Caco-2 (cell line): ENCODE results near the gene RIPOR1. TPM values are rescaled to one million over a fixed set of nuclear protein-coding genes. Genes with fewer than 3 reads are reported as not detected.
A peak's percentile ranks its signal among the peaks of the same experiment; 100 is the strongest.

ENCODE experiments used
- BruUV-seq: library from RNA; stranded (reverse); fragments of 400-500 nt; replicated peaks from 2 replicates; lab custom pipeline; 2021; lab: Mats Ljungman, UMichigan
- CTCF ChIA-PET: fragments of 300-600 bp; sonication (Branson Sonifier 250); formaldehyde crosslinking; loops from one replicate; lab custom pipeline; 2022; ENCODE audit warnings: antibody characterized with exemption; lab: Charles Lee
- POLR2A ChIA-PET: fragments of 300-600 bp; sonication (Branson Sonifier 250); formaldehyde crosslinking; loops from one replicate; lab custom pipeline; 2022; ENCODE audit warnings: antibody characterized with exemption; lab: Charles Lee
- DNase-seq, 2 experiments: peaks; one replicate each; pipeline versions ENCODE4 v3.0.0 to v3.0.0-alpha.2; 2020 to 2022
- H3K27me3 ChIP-seq: replicated peaks from 2 replicates; pipeline ENCODE4 v1.6.0; 2011; ENCODE audit warnings: low read length; ENCODE audit not compliant: control insufficient read depth, insufficient read depth
- H3K36me3 ChIP-seq: 2 replicates; pipeline ENCODE4 v1.5.1; 2011; ENCODE audit warnings: low read length; ENCODE audit not compliant: control insufficient read depth, insufficient read depth
- H3K4me1 ChIP-seq: fragments of 250-450 bp; sonication (Bioruptor Pico); 2 replicates; pipeline ENCODE4 v1.5.1; 2020; ENCODE audit warnings: mild to moderate bottlenecking
- H3K4me3 ChIP-seq: 2 replicates; pipeline ENCODE4 v1.5.1; 2011; ENCODE audit warnings: low read depth, mild to moderate bottlenecking, control low read depth, low read length
- H3K9me3 ChIP-seq: fragments of 250-450 bp; sonication (Bioruptor Pico); 2 replicates; pipeline ENCODE4 v1.5.1; 2020; ENCODE audit warnings: mild to moderate bottlenecking, moderate library complexity
- H3K27ac Mint-ChIP-seq: one replicate; pipeline ENCODE4 v1.8.0; 2022; ENCODE audit warnings: mixed read lengths; ENCODE audit not compliant: unreplicated experiment
- H3K27me3 Mint-ChIP-seq: one replicate; pipeline ENCODE4 v1.8.0; 2022; ENCODE audit warnings: mixed read lengths; ENCODE audit not compliant: insufficient read depth, unreplicated experiment
- H3K36me3 Mint-ChIP-seq: one replicate; pipeline ENCODE4 v1.8.0; 2022; ENCODE audit warnings: mild to moderate bottlenecking, mixed read lengths; ENCODE audit not compliant: insufficient read depth, unreplicated experiment
- H3K4me1 Mint-ChIP-seq: one replicate; pipeline ENCODE4 v1.8.0; 2022; ENCODE audit warnings: low read depth, mixed read lengths; ENCODE audit not compliant: unreplicated experiment
- H3K4me3 Mint-ChIP-seq: one replicate; pipeline ENCODE4 v1.8.0; 2022; ENCODE audit warnings: mild to moderate bottlenecking, moderate library complexity, mixed read lengths; ENCODE audit not compliant: unreplicated experiment
- H3K9me3 Mint-ChIP-seq: one replicate; pipeline ENCODE4 v1.8.0; 2022; ENCODE audit warnings: mixed read lengths; ENCODE audit not compliant: unreplicated experiment
- CTCF ChIP-seq, 2 experiments: fragments of 200-600 bp in 1 of 2; IDR thresholded peaks; 1 replicate in 1 of 2; 2 replicates in 1 of 2; pipeline versions ENCODE4 v1.5.1 to v1.8.0; 2011 to 2022; ENCODE audit warnings: antibody characterized with exemption in 1 of 2, control low read depth in 1 of 2, inconsistent platforms in 1 of 2, low read depth in 1 of 2, low read length in 1 of 2, mild to moderate bottlenecking in 1 of 2, moderate library complexity in 1 of 2; ENCODE audit not compliant: insufficient read depth in 1 of 2, severe bottlenecking in 1 of 2, unreplicated experiment in 1 of 2
- intact Hi-C: fragments of 100-400 bp; cut with micrococcal nuclease; formaldehyde crosslinking; loops from one replicate; pipeline ENCODE4 v1.10.0; 2022; ENCODE audit not compliant: unreplicated experiment
- total RNA-seq: library from RNA; stranded (reverse); gene quantifications from 2 replicates; pipeline ENCODE4 v1.2.3, GENCODE V29; 2022

The RIPOR1 gene
- total RNA-seq, 1 experiment from 2014 or later = 87.9 TPM

- no peak for TF ChIP-seq CTCF (IDR thresholded peaks at IDR 0.05; ENCODE audit: insufficient read depth in 1 of 2, low read depth in 1 of 2, low read length in 1 of 2, severe bottlenecking in 1 of 2, unreplicated experiment in 1 of 2)
- Histone ChIP-seq H3K4me3 (no peak overlapping the region), H3K36me3 (peaks cover 4% of the 10 kb centered on the region), H3K27me3 (no peaks in the 10 kb centered on the region), H3K9me3 (no peaks in the 10 kb centered on the region), H3K4me1 (peaks cover 20% of the 10 kb centered on the region)
- Mint-ChIP-seq H3K27me3 (no peaks in the 10 kb centered on the region), H3K4me3 (no peak overlapping the region), H3K36me3 (peaks cover 80% of the 10 kb centered on the region), H3K9me3 (no peaks in the 10 kb centered on the region), H3K27ac (peak overlapping the region; percentile 7), H3K4me1 (peaks cover 15% of the 10 kb centered on the region)
- ChIA-PET CTCF (interaction anchor here (0.6 to 1.1 kb wide), 3 partner anchors 20 to 51 kb away, joined by 3 to 6 read pairs (median 4); no protein-coding TSS in a partner anchor), POLR2A (no interaction called here)
- no TSS peak for BruUV-seq
- DNase-seq = no peak
- intact Hi-C loops = no loop called here
Observed at GRCh38 chr16:67541391-67542263, 13.0 kb downstream of the RIPOR1 start.

- Histone ChIP-seq H3K36me3 (peaks cover 4% of the 10 kb centered on the region), H3K4me3 (no peak overlapping the region), H3K9me3 (no peaks in the 10 kb centered on the region), H3K4me1 (peaks cover 16% of the 10 kb centered on the region), H3K27me3 (no peaks in the 10 kb centered on the region)
- peaks cover 78% of the 10 kb centered on the region for H3K36me3 Mint-ChIP-seq
- H3K4me3 Mint-ChIP-seq = no peak overlapping the region
- H3K27ac Mint-ChIP-seq = peak overlapping the region; percentile 7
- H3K27me3 Mint-ChIP-seq = no peaks in the 10 kb centered on the region
- peak; percentile 47 to 74 for DNase-seq
- ChIA-PET CTCF (interaction anchor here (0.8 kb wide), 1 partner anchor 21 kb away, joined by 3 read pairs; no protein-coding TSS in a partner anchor), POLR2A (no interaction called here)
- no TSS peak for BruUV-seq
- H3K4me1 Mint-ChIP-seq = peaks cover 14% of the 10 kb centered on the region
- no peaks in the 10 kb centered on the region for H3K9me3 Mint-ChIP-seq
- intact Hi-C loops = no loop called here
- TF ChIP-seq CTCF (IDR thresholded peaks at IDR 0.05; ENCODE audit: insufficient read depth in 1 of 2, low read depth in 1 of 2, low read length in 1 of 2, severe bottlenecking in 1 of 2, unreplicated experiment in 1 of 2) = no peak
Observed at GRCh38 chr16:67542464-67542863, 13.8 kb downstream of the RIPOR1 start.

- Mint-ChIP-seq H3K27ac (no peak overlapping the region), H3K27me3 (no peaks in the 10 kb centered on the region), H3K4me1 (peaks cover 14% of the 10 kb centered on the region), H3K9me3 (no peaks in the 10 kb centered on the region), H3K36me3 (peaks cover 81% of the 10 kb centered on the region), H3K4me3 (no peak overlapping the region)
- Histone ChIP-seq H3K9me3 (no peaks in the 10 kb centered on the region), H3K36me3 (peaks cover 4% of the 10 kb centered on the region), H3K27me3 (no peaks in the 10 kb centered on the region; the same call in 1 of the 2 replicates), H3K4me1 (peaks cover 15% of the 10 kb centered on the region), H3K4me3 (no peak overlapping the region)
- DNase-seq = no peak
- intact Hi-C loops = no loop called here
- CTCF ChIA-PET = interaction anchor here (6.2 kb wide), 1 partner anchor 22 kb away, joined by 74 read pairs; no protein-coding TSS in a partner anchor
- no TSS peak for BruUV-seq
- no peak for TF ChIP-seq CTCF (IDR thresholded peaks at IDR 0.05; ENCODE audit: insufficient read depth in 1 of 2, low read depth in 1 of 2, low read length in 1 of 2, severe bottlenecking in 1 of 2, unreplicated experiment in 1 of 2)
- POLR2A ChIA-PET = no interaction called here
Observed at GRCh38 chr16:67543036-67543435, 14.4 kb downstream of the RIPOR1 start.
